WTC11 (cell line): ENCODE results near the gene ZNF362. TPM values are rescaled to one million over a fixed set of nuclear protein-coding genes. Genes with fewer than 3 reads are reported as not detected.

ENCODE experiments used
- ATAC-seq: fragments of 200-7000 bp; cut with Tn5 transposase; 2 replicates; pipeline ENCODE4 v1.10.0; 2021; ENCODE audit warnings: mild to moderate bottlenecking, moderate library complexity
- CTCF ChIA-PET: fragments of 300-600 bp; sonication (Branson Sonifier 250); formaldehyde crosslinking; loops from one replicate; lab custom pipeline; 2021; ENCODE audit warnings: antibody characterized with exemption; lab: Charles Lee
- POLR2A ChIA-PET: fragments of 350-600 bp; sonication (Branson Sonifier 250); formaldehyde crosslinking; loops from one replicate; lab custom pipeline; 2021; ENCODE audit warnings: antibody characterized with exemption; lab: Charles Lee
- DNase-seq: peaks from one replicate; pipeline ENCODE4 v3.0.0; 2021; ENCODE audit warnings: low spot score
- H3K27ac Mint-ChIP-seq: 2 replicates; pipeline ENCODE4 v1.8.0; 2021; ENCODE audit warnings: mixed read lengths
- H3K27me3 Mint-ChIP-seq: 2 replicates; pipeline ENCODE4 v1.8.0; 2021; ENCODE audit warnings: low read depth, mild to moderate bottlenecking, moderate library complexity, mixed read lengths
- H3K36me3 Mint-ChIP-seq: 2 replicates; pipeline ENCODE4 v1.8.0; 2021; ENCODE audit warnings: mixed read lengths
- H3K4me1 Mint-ChIP-seq: 2 replicates; pipeline ENCODE4 v1.8.0; 2022; ENCODE audit warnings: mixed read lengths
- H3K4me3 Mint-ChIP-seq: 2 replicates; pipeline ENCODE4 v1.8.0; 2021; ENCODE audit warnings: mild to moderate bottlenecking, moderate library complexity, mixed read lengths
- H3K9me3 Mint-ChIP-seq: 2 replicates; pipeline ENCODE4 v1.8.0; 2021; ENCODE audit warnings: mixed read lengths
- ATF2 ChIP-seq: sonication (generic); formaldehyde crosslinking; IDR thresholded peaks from 2 replicates; pipeline ENCODE4 v1.8.1; 2022; ENCODE audit warnings: low read depth, missing genetic modification reagents, borderline replicate concordance
- CTCF ChIP-seq: fragments of 200-600 bp; IDR thresholded peaks from 2 replicates; pipeline ENCODE4 v1.8.0; 2022; ENCODE audit warnings: antibody characterized with exemption
- ETV6 ChIP-seq: sonication (generic); formaldehyde crosslinking; IDR thresholded peaks from 2 replicates; pipeline ENCODE4 v1.8.1; 2022; ENCODE audit warnings: mild to moderate bottlenecking, missing genetic modification reagents
- JUN ChIP-seq: sonication (generic); formaldehyde crosslinking; IDR thresholded peaks from 2 replicates; pipeline ENCODE4 v1.8.0; 2023; ENCODE audit warnings: mild to moderate bottlenecking, missing genetic modification reagents
- MAX ChIP-seq: sonication (generic); formaldehyde crosslinking; IDR thresholded peaks from 2 replicates; pipeline ENCODE4 v1.8.0; 2022; ENCODE audit warnings: mild to moderate bottlenecking, missing genetic modification reagents
- PRDM15 ChIP-seq: sonication (generic); formaldehyde crosslinking; IDR thresholded peaks from 2 replicates; pipeline ENCODE4 v1.8.0; 2022; ENCODE audit warnings: missing genetic modification reagents
- ZNF423 ChIP-seq: fragments of 250-450 bp; sonication (Bioruptor Pico); IDR thresholded peaks from 2 replicates; pipeline ENCODE4 v2.1.2; 2022; ENCODE audit warnings: mild to moderate bottlenecking, moderate library complexity
- total RNA-seq: library from RNA; stranded (reverse); gene quantifications from 3 replicates; pipeline ENCODE4 v1.2.3, GENCODE V29; 2021
- TF ChIP-seq, protein P1 (sequence below): sonication (generic); formaldehyde crosslinking; IDR thresholded peaks from 2 replicates; pipeline ENCODE4 v1.8.1; 2023; ENCODE audit warnings: mild to moderate bottlenecking, moderate library complexity, missing genetic modification reagents

Gene ZNF362
- total RNA-seq, 1 experiment from 2014 or later = 24.2 TPM

- Mint-ChIP-seq H3K36me3 (peaks cover 21% of the 10 kb centered on the region), H3K4me1 (peaks cover 7% of the 10 kb centered on the region), H3K9me3 (peaks cover 3% of the 10 kb centered on the region; the same call in 1 of the 2 replicates), H3K4me3 (no peak overlapping the region), H3K27ac (peak overlapping the region; percentile 74; the same call in 1 of the 2 replicates), H3K27me3 (no peaks in the 10 kb centered on the region)
- DNase-seq (no peak), ATAC-seq (no peak)
- POLR2A ChIA-PET = no interaction called here
- no peak for TF ChIP-seq MAX (CRISPR knock-in tag)
- TF ChIP-seq PRDM15 (CRISPR knock-in tag) = no peak
- TF ChIP-seq JUN (CRISPR knock-in tag) = no peak
- CTCF ChIA-PET = interaction anchor here (1.0 to 3.4 kb wide), 25 partner anchors 9 to 388 kb away, joined by 3 to 161 read pairs (median 7); partner anchors contain the start of gene ZSCAN20
Measured at GRCh38 chr1:33294071-33295010, 38.0 kb downstream of the ZNF362 start.

DNA sequence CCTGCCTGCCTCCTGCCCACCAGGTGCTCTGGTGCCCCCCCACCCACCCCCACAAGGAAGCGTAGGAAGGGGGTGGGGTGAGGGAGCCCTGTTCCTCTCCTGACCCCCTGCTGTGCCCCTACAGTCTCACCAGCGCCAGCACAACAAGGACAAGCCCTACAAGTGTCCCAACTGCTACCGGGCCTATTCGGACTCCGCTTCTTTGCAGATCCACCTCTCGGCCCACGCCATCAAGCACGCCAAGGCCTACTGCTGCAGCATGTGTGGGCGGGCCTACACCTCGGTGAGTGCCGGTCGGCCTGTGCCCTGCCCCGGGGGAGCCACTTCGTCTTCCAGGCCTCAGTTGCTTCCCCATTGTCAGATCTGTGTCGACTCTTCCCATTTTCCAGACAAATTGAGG is 38.7 kb downstream of the ZNF362 start:
- DNase-seq (no peak), ATAC-seq (peak; percentile 14)
- Mint-ChIP-seq H3K4me1 (peaks cover 7% of the 10 kb centered on the region), H3K27ac (peak overlapping the region; percentile 78), H3K4me3 (no peak overlapping the region), H3K27me3 (no peaks in the 10 kb centered on the region), H3K36me3 (peaks cover 15% of the 10 kb centered on the region; the same call in 1 of the 2 replicates), H3K9me3 (no peaks in the 10 kb centered on the region)
- TF ChIP-seq ZNF423 = no peak
- no peak for TF ChIP-seq ATF2 (CRISPR knock-in tag)
- TF ChIP-seq, protein P1, sequence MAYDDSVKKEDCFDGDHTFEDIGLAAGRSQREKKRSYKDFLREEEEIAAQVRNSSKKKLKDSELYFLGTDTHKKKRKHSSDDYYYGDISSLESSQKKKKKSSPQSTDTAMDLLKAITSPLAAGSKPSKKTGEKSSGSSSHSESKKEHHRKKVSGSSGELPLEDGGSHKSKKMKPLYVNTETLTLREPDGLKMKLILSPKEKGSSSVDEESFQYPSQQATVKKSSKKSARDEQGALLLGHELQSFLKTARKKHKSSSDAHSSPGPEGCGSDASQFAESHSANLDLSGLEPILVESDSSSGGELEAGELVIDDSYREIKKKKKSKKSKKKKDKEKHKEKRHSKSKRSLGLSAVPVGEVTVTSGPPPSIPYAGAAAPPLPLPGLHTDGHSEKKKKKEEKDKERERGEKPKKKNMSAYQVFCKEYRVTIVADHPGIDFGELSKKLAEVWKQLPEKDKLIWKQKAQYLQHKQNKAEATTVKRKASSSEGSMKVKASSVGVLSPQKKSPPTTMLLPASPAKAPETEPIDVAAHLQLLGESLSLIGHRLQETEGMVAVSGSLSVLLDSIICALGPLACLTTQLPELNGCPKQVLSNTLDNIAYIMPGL (CRISPR knock-in tag) = no peak
- CTCF ChIA-PET = interaction anchor here (0.6 to 3.4 kb wide), 84 partner anchors 9 to 388 kb away, joined by 3 to 161 read pairs (median 5); partner anchors contain the start of genes A3GALT2, PHC2 and ZSCAN20
- POLR2A ChIA-PET = interaction anchor here (1.1 kb wide), 1 partner anchor 73 kb away, joined by 5 read pairs; no protein-coding TSS in a partner anchor

DNA sequence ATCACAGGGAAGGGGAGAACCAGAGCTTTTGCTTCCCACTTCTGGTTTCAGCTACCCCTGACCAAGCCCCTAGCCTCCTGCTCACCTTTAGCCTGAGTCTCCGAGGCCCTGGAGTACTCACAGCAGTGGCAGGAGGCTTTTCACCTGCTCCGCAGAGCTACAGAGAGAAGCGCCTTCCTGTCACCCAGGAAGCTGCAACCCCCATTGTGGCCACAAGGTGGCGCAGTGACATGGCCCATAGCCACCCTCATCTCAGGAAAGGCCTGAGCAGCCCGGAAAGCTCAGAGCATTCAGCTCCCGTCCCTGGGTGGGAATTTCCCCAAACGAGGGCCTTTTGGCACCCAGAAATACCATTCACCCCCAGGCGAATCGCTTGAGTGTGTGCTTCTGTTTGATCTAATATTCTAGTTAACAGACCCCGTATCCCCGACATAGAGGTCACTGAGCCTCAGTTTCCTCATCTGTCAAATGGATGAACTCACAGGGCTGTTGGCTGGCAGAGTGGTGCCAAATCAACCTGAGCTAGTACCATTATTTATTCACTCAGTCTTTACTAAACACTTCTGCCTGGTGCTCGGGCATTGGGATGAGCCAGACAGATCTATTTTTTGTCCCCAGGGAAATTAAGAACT is 39.3 kb downstream of the ZNF362 start:
- peak; percentile 82 for ATAC-seq
- peaks cover 12% of the 10 kb centered on the region for H3K4me1 Mint-ChIP-seq
- no peak overlapping the region for H3K4me3 Mint-ChIP-seq
- H3K36me3 Mint-ChIP-seq = peaks cover 15% of the 10 kb centered on the region
- peak overlapping the region; percentile 78 for H3K27ac Mint-ChIP-seq
- TF ChIP-seq ETV6 (CRISPR knock-in tag) = no peak
- peak; percentile 99 for TF ChIP-seq CTCF
- TF ChIP-seq, all 79 proteins: peak for 1
- ChIA-PET CTCF (interaction anchor here (0.6 to 3.4 kb wide), 86 partner anchors 8 to 389 kb away, joined by 3 to 161 read pairs (median 5); partner anchors contain the start of genes A3GALT2, PHC2 and ZSCAN20), POLR2A (interaction anchor here (1.1 kb wide), 1 partner anchor 72 kb away, joined by 5 read pairs; no protein-coding TSS in a partner anchor)
- DNase-seq = peak; percentile 95
- Mint-ChIP-seq H3K27me3 (no peaks in the 10 kb centered on the region), H3K9me3 (no peaks in the 10 kb centered on the region)
